NCI-H82 treated with DMSO at 0.1 percent for 48 hours (cell line): ENCODE data around the gene OR10P1.
"Not testable (repeated sequence)": the region's sequence is repeated elsewhere in the genome, so short reads cannot be mapped to it uniquely, and the experiment has no call there.

Experiments used
- DNase-seq: peaks from one replicate; lab custom pipeline; 2025; ENCODE audit not compliant: unreplicated experiment; lab: John Stamatoyannopoulos, UW

The OR10P1 gene, protein sequence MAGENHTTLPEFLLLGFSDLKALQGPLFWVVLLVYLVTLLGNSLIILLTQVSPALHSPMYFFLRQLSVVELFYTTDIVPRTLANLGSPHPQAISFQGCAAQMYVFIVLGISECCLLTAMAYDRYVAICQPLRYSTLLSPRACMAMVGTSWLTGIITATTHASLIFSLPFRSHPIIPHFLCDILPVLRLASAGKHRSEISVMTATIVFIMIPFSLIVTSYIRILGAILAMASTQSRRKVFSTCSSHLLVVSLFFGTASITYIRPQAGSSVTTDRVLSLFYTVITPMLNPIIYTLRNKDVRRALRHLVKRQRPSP

DNA sequence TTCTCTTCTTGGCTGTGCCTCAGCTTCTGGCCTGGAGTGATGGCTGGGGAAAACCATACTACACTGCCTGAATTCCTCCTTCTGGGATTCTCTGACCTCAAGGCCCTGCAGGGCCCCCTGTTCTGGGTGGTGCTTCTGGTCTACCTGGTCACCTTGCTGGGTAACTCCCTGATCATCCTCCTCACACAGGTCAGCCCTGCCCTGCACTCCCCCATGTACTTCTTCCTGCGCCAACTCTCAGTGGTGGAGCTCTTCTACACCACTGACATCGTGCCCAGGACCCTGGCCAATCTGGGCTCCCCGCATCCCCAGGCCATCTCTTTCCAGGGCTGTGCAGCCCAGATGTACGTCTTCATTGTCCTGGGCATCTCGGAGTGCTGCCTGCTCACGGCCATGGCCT is at the start of gene OR10P1:
OR10P1 (plus strand) TSS at position 40 of the 400 bp plus-strand sequence; CDS start at position 40, 0 bp downstream.
- DNase-seq = no peak

DNA sequence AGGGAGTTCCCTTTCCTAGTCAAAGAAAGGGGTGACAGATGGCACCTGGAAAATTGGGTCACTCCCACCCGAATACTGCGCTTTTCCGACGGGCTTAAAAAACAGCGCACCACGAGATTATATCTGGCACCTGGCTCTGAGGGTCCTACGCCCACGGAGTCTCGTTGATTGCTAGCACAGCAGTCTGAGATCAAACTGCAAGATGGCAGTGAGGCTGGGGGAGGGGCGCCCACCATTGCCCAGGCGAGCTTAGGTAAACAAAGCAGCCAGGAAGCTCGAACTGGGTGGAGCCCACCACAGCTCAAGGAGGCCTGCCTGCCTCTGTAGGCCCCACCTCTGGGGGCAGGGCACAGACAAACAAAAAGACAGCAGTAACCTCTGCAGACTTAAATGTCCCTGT is 46.5 kb upstream of the OR10P1 start:
- DNase-seq = not testable (repeated sequence)

DNA sequence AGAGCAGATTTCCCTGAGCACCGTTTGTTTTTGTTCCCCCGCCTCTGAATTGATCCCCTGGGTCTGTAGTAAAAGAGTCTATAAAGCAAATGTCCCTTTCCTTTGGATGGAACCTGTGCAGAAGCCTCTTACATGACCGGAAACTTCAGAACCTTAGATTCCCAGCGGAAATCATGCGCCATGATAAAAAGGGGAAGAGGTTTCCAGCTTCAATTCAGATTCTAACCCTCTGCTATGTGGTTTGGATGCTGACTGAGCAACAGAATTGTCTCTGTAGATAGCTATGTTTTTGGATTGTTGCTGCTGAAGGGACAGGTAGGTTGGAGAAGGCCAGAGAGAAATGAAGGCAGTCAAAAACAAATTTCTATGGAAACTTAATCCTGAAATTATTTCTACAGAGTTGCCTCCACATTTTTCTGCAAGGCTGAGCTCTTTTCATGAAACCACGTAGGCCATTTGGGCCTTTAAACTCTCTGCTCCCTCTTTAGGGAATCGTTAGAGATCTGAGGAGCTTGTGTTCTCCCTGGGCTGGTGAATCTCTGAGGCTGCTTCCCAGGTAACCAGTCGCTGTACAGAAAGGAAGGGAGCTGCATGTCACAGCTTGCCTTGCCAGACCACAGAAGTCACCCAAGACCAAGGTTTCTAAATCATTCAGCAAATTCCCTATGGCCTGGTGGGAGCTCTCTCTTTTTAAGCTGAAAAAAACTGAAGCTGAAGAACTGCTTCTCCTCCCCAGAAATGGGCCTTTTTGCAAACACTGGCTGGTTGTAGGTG is 28.7 kb upstream of the OR10P1 start:
- DNase-seq = no peak

DNA sequence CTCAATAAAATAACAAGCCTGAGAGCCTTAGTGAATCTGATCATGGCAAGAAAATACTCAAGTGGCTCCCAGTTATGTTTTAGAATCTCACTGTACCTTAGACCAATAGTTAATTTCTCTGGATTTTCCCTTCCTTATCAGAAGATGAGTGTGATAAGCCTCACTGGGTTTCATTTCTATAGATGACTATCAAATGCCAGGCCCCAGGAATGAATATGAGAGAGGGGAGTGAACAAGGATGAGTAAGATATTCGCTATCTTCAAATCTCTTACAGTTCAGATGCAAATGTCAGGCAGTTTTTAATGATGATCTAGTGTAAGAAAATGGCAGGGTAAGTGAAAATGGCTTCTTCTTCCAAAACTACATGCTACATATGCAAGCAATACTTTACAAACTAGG is 26.1 kb upstream of the OR10P1 start:
- DNase-seq = no peak

DNA sequence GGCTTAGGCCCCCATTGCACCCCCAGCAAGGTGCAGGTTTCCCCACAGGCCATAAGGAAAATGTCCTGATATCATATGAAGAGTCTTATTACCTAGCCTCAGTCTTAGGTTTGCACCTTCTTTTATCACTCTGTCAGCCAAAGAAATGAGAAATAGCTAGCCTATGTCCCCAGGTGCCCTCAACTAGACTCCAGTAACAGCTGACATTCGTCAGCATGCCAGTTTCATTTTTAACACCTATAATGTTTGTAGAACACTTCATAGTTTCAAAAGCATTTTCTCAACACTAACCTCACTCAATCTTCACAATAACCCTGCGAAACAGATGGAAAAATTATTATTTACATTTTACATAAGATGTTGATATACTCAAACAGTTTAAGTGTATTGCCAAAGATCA is 24.0 kb upstream of the OR10P1 start:
- DNase-seq = no peak

DNA sequence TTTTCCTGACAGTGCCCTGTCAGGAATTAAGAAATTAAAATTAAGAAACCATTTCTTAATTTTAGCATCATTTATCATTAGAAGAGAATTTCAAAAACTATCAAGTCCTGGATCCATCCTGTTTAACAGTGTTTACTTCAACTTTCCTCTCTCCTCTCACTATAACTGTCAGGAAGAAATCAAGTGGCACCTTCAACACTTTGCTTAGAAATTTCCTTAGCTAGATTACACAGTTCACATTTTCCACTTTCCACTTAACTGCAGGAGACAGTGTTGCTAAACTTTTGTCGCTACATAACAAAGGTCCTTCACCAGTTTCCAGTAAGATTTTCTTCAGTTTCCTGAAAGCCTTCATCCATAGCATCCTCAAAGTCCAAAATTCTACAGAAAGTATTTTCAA is 21.9 kb upstream of the OR10P1 start:
- DNase-seq = no peak

DNA sequence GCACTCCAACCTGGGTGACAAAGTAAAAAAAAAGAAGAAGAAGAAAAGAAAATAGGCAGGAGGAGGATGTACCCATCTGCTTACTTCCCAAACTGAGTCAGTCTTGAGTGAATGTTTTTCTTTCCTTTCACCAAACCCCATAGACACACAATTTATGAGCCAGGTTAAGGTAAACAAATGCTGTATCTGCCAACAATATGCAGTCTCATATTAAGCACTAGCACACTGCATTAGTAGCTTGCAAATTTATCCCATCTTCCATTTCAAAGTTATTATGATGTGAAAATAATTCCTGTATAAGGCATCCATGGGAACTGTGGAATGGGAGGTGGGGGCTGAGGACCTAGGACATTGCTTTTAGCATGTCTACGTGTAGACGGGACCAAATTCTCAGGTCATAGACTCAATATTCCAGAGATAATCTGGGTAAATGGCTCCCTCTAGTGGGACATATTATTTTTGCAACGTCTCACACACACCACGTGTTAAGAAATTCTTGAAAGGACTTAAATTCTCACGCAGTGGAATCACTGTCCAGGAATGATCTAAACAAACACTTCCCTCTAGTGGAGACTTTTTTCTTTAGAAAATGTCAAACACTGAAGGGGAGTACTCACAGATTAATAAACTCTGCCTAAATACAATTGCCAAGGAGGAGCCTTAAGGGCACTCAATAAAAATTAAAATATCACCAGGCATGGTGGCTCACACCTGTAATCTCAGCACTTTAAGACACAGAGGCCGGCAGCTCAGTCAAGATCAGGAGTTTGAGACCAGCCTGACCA is 17.1 kb upstream of the OR10P1 start:
- DNase-seq = peak; percentile 56

DNA sequence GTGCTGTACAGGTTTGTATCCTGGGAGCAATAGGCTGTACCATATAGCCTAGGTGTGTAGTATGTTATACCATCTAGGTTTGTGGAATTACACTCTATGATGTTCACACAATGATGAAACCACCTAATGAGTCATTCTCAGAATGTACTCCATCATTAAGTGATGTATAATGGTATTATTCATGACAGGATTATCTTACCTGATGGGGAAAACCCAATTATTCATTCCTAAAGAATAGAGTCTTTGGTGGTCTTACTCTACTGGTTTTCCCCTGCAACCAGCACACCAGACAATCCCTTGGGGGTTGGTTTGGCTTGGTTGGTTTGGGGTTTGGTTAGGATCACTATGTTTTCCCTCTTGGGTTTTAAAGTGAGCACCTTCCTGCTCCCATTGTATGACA is 12.6 kb upstream of the OR10P1 start:
- DNase-seq = no peak

DNA sequence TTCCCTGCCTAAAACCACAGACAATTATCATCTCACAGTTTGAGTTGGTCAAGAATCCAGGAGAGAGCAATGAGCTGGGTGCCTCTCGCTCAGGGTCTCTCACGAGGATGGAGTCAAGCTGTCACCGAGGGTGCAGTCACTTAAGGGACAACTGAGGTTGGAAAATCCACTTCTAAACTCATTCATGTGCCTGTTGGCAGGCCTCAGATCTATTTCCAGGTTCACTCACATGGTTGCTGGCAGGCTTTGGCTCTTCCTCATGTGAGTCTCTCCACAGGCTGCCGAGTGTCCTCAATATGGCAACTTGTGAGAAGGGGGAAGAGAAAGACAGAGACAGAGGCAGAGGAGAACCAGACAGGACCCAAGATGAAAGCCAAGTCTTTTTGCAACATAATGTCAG is 10.5 kb upstream of the OR10P1 start:
- DNase-seq = no peak

DNA sequence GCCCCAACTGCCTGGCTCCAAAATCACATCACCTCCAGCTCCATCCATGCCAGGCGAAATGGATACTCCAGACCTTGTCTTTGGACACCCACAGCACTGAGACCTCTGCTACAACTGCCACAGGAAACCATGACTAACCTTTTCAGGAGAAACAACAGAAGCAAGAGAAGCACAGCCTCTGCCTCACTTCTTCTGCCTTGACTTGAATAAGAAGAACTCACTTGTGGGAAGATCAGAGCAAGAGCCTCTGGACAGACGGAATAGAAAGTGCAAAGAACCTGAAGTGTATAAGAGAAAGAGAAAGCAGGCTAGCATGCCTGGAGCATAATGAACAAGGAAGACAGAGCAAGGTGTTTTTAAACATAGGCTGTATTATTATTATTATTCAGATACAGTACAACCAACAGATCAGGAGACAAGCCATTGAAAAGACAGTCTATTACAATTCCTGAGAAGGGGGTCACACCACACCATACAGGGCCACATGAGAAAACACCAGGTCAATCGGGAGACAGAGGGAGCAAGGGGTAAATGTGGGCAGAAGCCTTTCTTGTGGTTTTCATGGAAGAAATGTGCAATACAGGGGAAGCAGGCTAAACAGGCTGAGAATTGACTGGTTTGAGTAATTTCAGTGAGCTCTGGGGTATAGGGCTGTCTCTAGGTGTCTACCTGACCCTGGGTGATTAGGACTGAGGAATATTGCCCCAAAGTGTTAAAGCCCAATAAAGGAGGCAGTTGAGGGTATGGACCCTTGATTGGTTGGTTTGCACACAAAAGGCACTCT is 7.4 kb upstream of the OR10P1 start:
- no peak for DNase-seq

DNA sequence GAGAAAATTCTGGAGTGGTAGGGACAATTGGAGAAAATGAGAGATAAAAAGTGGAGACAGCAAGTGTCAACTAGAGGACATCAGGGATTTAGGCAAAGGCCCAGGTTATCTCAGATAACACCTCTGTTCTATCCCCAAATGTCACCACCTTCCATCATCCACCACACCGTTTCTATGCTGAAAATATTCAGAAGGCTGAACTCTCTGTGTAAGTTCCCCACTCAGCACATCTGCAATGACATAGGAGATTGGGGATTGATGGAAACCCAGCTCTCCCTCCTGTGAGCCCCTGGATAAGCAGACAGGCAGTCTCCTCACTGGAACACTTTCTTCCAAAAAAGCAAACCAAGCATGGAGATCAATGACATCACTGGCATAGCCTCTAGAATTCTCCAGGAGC is 5.6 kb upstream of the OR10P1 start:
- no peak for DNase-seq

DNA sequence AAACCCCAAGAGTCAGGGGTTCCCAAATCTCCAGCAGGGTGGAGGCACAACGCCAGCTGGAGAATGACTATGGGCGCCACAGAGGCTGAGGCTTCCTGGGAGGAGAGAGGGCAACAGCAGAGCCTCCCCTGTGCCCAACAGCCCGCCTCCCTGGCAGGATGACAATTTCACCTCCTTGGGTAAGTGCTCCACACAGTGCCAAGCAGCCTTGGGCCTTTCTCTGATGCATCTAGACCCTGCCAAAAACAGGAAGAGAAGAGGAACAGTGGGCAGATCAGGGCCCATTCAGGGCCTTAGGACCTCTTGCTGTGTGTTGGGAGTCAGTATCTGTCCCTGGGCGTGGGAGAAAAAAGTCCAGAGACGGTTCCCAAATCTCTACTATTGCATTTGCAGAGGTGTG is 5.0 kb upstream of the OR10P1 start:
- DNase-seq = no peak

DNA sequence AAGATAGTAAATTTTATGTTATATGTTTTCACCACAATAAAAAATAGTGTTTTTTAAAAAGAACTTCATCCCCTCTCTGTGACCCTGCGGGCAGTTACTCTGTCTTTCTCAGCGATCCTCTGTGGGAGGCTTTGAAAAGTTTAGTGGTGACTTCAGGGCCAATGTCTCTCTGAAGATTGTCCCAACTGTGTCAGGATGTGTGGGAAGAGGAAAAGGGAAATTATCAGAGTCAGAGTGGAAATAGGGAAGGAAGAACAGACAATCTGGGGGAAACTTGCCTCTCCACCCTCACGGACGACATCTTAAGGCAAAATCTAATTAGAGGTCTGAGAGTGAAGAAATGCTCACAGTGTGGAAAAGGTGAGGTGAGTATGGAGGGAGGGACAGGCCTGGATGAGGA is 3.5 kb upstream of the OR10P1 start:
- no peak for DNase-seq

DNA sequence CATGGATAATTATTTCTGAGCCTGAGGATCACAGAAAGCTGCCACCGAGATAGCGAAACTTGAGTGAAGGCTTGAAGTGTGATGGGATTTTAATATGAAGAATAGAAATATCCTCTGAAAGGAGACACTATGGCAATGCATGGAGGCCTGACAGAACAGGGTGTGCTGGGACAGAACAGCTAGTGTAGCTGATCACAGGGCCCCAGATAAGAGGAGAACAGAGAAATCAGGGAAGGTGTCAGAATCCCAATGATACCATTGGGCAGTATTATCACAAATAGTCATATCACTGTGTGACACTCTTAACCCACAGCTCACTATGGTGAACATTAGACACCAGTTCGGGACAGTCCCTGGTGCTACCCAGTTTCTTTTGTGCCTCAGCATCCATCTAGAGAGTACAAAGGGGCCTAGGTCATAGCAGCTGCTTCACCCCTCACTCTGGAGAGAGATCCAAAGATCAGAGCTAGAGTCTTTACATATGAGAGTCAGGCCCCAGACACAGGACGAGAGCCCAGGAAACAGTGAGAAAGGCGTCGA is 506 bp upstream of the OR10P1 start:
- DNase-seq = no peak

DNA sequence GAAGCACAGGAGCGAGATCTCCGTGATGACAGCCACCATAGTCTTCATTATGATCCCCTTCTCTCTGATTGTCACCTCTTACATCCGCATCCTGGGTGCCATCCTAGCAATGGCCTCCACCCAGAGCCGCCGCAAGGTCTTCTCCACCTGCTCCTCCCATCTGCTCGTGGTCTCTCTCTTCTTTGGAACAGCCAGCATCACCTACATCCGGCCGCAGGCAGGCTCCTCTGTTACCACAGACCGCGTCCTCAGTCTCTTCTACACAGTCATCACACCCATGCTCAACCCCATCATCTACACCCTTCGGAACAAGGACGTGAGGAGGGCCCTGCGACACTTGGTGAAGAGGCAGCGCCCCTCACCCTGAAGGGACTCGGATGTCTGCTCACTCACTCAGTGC is 775 bp downstream of the OR10P1 start:
- no peak for DNase-seq

DNA sequence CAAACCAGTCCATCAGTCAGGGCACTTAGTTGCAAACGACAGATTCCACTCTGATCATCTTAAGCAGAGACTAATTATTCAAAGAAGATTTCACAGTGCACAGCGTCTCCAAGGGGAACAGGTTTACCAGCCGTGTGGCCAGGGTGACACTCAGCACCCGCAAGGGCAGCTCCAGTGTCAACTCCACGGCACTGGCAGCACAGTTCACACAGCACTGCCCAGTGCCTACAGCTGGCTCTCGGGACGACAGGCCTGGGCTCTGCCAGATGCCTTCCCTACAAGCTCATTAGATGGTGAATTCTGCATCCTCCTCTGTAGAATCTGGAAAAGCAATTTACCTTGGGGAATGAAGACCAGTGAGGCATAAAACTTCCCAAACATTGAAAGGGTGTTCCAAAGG is 4.9 kb downstream of the OR10P1 start:
- DNase-seq = no peak

DNA sequence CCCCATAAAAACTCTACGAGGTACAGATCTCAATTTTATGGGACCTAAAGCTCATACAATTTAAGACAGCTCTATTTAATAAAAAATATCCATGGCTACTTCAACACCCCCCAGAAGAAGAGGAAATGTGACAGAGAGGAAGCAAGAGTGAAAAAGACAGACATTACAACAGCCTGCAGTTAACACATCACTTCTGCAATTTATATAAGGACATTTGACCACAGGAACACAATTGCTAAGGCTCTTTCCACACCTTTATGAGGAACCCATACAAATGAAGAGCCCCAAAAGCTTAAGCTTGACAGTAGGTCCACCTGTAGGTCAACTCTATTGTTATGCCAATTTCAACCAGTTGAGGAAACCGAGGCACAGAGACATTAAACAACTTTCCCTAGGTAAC is 5.6 kb downstream of the OR10P1 start:
- DNase-seq = no peak

DNA sequence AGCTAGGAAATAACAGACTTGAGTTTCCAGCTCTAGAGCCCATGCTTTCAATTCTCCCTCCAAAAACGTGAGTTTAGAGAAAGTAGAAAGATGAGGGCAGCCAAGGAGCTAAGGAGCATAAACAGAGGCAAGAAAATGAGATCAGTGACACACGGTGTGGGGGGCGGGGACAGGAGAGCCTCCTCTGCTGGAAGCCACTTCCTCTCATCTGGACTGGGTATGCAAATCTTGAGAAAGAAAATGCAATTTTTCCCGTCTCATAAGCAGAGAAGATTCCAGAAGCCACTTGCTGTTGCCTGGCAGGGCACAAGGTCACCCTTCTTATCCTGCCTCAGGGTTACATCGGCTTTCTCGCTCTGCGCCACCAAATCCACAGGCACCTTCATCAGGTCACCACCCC is 6.0 kb downstream of the OR10P1 start:
- DNase-seq = no peak

DNA sequence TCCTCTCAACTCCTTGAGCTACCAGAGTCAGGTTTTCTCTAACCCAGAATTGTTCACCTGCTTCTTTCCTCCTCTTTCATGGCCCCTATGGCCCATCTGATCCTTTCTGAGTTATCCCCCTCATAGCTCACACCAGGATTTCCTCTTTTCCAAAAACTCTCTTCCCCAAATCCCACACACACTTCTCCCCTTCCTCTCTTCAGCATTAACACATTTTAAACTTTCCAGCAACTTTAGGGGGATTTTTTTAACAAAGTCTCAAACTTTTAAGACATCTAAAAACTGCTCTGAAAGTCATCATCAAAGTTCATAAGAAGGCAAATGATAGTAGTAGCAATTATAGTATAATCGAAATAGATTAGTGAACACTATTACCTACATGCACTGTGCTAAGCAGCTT is 7.9 kb downstream of the OR10P1 start:
- no peak for DNase-seq

DNA sequence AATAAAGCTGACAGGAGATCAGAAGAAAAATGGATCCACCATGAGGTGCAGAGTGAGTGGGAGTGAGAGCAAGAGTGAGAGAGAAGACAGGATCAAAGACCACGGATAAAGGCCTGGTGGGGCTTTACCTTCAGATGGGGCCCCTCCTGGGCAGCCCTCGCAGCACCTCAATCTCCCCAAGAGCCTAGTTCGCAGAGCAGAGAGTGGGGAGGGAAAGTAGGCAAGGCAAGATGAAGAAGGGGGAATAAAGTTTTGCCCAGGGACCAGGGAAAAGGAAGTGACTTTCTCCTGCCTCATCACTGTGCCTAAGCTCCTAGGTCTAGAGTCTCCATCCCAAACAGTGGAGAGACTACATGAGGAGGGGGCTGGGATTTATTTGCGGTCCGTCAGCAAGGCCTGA is 10.3 kb downstream of the OR10P1 start:
- DNase-seq = no peak
